Neural progenitor cell (in vitro differentiated cells): Measurements from ENCODE around the gene TMEM132E.

ENCODE experiments used
- EZH2 ChIP-seq: fragments of 200-600 bp; sonication (generic); IDR thresholded peaks from 2 replicates; pipeline ENCODE4 v1.6.1; 2017; ENCODE audit warnings: antibody characterized with exemption, mild to moderate bottlenecking, moderate library complexity
- EZH2phosphoT487 ChIP-seq: fragments of 200-600 bp; sonication (generic); IDR thresholded peaks from 2 replicates; pipeline ENCODE4 v1.6.1; 2017; ENCODE audit warnings: antibody characterized with exemption
- TF ChIP-seq, protein P1 (sequence below): fragments of 200-600 bp; sonication (generic); IDR thresholded peaks from 2 replicates; pipeline ENCODE4 v1.5.1; 2017; ENCODE audit warnings: antibody characterized with exemption, mild to moderate bottlenecking

GRCh38 chr17:34571428-34572130 is 7.8 kb upstream of the TMEM132E start:
- TF ChIP-seq, protein P1, sequence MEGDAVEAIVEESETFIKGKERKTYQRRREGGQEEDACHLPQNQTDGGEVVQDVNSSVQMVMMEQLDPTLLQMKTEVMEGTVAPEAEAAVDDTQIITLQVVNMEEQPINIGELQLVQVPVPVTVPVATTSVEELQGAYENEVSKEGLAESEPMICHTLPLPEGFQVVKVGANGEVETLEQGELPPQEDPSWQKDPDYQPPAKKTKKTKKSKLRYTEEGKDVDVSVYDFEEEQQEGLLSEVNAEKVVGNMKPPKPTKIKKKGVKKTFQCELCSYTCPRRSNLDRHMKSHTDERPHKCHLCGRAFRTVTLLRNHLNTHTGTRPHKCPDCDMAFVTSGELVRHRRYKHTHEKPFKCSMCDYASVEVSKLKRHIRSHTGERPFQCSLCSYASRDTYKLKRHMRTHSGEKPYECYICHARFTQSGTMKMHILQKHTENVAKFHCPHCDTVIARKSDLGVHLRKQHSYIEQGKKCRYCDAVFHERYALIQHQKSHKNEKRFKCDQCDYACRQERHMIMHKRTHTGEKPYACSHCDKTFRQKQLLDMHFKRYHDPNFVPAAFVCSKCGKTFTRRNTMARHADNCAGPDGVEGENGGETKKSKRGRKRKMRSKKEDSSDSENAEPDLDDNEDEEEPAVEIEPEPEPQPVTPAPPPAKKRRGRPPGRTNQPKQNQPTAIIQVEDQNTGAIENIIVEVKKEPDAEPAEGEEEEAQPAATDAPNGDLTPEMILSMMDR: no peak
- TF ChIP-seq EZH2: no peak
- TF ChIP-seq EZH2phosphoT487: no peak
